Right hindlimb (tissue), 1 donor: Measurements from ENCODE around the gene GPSM1.

Source experiments
- DNase-seq: peaks from one replicate; pipeline ENCODE4 v3.0.0-alpha.2; 2018

GPSM1 gene

DNA sequence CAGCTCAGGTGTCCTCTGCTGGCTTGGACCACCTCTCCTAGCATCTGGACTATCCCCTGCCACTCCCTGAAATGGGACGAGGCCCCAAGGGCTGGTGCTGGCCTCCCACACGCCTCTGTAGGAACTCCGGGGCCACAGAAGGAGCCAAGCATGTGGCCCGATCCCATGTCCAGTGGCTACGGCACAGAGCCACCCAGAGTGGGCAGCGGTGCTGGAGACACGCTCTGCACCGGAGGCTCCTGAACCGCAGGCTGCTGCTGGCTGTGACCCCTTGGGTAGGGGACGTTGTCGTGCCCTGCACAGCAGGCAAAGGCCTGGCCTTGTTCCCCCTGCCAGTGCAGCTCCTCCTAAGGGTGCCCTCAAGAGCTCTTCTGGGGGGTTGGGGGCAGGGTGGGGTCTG lies 52.6 kb downstream of the GPSM1 start:
- no peak for DNase-seq

DNA sequence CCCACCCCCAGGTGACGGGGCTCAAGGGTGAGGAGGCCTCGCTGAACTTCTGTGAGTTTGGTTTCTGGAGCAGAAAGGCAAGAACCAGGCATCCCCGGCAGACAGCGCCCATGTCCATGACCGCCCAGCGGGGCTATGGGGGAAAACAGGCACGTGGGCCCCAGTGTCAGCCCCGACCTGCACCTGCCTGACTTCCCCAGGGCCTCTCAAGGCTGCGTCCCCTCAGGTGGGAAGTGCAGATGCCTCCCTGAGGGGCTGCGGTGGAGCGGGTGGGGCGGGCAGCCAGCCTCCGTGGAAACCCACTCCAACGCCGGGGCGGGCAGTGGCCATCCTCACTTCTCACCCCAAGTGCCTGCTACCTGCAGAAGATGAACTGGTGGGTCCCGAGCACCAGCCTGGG lies 53.0 kb downstream of the GPSM1 start:
- DNase-seq: no peak

GRCh38 chr9:136381311-136381710 lies 54.0 kb downstream of the GPSM1 start:
- no peak for DNase-seq

DNA sequence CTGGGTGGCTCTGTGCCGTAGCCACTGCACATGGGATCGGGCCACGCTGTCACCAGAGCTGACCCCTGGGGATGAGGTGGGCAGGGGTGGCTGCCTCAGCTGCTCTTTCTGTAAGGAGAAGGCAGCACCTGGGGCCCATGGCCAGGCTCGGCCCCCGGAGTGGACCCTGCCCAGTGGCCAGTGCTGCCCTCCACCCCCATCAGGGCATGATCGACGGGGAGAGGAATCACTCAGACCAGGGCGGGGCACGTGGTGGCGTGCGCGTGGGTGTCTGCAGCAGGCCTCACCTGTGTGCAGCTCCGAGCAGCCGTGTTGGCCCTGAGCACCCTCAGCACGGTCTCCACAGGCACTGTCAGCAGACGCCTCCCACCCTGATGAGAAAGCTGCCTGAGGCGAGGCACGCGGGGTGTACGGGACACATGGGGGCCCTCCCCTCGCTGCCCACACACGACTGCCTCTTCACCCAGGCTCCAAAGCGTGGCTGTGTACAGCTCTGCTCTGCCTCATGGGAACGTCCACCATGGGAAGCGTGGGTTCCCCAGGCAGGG lies 54.7 kb downstream of the GPSM1 start:
- DNase-seq: no peak

- no peak for DNase-seq
Observed at GRCh38 chr9:136383436-136383835, 56.1 kb downstream of the GPSM1 start.

DNA sequence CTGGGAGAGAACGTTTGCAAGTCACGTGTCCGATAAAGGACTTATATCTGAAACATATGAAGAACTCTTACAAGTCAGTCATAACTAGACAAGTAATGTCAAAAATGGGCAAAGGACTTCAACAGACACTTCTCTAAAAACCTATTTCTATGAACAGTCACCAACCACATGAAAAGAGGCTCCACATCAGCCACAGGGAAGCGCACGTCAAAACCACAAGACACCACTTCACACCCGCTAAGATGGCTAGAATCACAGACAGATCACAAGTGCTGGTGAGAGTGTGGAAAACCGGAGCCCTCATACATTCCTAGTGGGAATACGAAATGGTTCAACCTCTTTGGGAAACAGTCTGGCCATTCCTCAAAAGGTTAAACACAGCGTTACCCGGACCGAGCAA lies 57.7 kb downstream of the GPSM1 start:
- DNase-seq: no peak

DNA sequence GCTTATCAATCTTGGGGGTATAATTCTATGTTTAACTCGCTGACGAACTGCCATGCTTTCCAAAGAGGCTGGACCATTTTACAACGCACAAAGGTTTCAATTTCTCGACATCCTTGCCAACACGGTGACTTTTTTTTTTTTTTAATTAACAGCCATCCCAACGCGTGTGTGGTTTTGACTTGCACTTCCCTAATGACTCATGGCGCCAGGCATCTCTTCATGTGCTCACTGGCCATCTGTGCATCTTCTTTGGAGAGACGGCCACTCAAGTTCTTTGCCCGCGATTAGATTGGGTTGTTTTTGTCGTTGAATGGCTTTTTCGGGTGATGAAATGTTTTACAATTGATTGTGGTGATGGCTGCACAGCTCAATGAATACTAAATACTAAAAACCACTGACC lies 58.7 kb downstream of the GPSM1 start:
- DNase-seq: no peak

DNA sequence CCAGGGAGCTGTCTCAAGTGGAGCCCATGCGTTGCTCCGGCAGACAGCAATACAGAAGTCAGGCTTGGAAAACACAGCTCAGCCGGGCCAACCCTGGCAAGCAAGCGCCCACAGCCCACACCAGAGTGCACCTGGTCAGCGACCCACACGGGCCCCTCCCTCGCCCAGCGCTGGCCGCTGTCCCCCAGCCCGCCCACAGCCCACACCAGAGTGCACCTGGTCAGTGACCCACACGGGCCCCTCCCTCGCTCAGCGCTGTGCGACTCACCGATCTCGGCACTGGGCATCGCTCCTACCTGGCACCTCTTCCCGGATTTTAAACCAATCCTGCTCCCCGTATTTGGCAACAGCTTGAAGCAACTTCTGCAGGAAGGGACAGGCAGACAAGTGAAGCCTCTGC lies 59.9 kb downstream of the GPSM1 start:
- peak; percentile 17 for DNase-seq

- DNase-seq: no peak
Observed at GRCh38 chr9:136389396-136389795, 62.1 kb downstream of the GPSM1 start.

DNA sequence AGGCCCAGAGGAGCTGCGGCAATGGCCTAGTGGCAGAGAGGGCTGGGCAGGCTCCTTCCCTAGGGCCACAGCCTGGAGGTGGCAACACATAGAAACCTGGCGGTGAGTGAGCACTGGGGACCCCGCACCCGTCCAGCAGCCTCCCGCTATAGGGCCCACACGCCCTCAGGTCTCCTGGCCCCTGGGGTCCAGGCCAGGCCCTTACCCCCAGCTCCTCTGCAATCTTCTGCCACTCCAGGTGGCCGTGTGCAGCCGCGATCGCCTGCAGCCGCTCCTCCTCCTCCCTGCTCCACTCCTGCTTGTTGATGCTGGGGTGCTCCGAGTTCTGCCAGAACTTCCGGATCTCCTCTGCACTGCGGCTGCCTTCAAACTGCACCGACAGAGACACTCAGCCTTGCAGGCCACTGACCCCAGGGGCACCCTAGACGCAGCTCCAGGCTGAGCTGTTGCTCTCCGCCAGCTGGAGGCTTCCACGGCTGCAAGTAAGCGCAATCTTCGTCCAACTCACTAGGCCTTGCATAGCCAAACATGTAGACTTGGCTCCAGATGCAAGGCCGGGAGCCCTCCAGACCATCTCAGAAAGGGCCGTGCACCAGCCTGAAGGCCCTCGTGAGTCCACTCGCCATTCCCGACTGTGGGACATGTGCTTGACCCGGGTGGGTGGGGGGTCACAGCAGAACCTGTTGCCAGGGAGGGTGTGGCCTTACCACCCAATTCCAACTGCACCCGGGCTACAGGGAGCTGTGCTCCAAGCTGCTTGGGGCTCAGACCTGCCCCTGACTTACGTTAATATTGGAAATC lies 64.6 kb downstream of the GPSM1 start:
- DNase-seq: no peak

DNA sequence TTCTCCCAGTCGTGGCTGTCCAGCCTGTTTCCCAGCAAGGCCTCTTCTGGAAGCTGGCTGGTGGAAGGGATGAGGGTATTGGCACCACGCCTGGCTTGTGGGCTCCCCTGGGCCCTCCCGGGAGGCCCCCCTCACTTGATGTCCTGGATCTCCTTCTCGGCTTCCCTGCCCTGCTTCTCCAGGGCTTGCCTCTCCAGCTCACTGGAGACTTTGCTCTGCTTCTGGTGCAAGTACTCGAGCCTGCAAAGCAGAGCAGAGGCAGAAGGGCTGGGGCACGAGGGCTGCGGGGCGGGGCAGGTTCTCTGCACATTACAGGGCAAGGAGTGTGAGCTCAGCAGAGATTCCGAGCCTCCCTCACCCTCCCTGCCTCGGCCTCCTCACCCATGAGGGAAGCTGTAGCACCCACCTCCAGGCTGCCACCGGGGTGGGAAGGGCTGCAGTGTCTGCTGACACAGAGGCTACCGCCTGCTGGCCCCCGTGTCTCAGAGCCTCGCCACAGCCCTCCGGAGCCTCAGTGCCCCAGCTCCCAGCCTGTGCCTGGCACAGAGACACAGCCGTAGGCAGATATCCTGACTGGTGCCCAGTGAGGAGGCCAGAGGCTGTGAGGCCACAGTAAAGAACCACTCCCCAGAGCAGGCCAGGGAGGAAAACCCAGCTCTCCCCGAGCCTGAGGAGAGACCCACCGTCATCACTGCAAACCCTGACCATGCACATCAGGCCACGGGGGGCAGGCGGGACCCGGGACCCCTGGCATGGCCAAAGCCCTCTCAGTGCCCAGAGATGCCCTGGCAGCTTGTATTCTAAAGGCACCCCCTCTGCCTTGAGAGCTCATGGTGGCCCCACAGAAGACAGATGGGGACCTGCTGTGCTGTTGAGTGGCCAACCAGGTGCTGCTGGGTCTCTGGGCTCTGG lies 65.5 kb downstream of the GPSM1 start:
- no peak for DNase-seq

DNA sequence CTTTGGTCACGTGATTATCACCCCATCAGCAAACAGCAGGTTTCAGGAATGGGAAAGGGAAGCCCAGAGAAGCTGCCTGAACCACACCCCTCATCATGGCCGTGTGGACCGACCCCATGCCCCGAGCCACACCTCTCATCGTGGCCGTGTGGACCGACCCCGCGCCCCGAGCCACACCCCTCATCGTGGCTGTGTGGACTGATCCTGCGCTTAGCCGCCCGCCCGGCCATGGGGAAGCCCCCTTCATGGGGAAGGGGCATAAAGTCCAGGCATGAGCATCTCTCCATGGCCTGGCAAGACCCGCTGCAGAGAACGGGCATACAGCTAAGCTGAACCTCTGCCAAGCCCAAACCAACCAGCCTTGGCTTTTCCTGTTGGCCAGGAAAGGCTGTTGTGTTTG lies 66.2 kb downstream of the GPSM1 start:
- no peak for DNase-seq

DNA sequence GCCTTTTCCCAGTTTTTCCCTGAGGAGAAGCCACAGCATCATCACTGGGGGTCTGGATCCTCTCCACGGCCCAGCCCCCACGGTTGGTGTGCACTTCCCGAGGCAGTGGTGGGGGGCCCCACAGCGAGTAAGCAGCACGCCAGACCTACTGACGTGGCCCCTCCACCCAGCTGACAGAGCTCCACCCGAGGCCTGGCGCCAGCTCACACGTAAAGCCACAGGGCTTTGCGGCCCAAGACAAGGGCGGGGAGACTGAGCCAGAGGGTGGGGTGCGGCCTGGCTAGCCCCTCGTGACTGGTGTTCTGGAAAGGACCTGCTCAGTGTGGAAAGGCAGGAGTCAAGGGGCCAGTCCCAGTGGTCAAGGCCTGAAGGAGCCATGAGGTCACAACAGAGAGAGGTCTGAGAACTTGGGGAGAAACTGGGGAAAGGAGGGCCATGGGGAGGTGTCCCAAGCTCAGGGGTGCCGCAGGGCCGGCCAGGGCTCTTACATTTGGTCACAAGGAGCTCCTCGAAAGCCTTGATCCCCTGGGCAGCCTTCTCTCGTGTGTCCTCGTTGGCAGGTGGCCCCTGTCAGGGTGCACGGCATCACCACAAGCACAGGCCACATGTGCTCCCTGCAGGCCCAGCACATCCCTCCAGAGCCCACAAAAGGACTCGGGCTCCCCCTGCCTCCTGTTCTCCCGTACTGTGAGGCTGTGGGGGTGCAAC lies 67.1 kb downstream of the GPSM1 start:
- DNase-seq: no peak

- no peak for DNase-seq
Observed at GRCh38 chr9:136395020-136395340, 67.6 kb downstream of the GPSM1 start.

- DNase-seq: no peak
Observed at GRCh38 chr9:136395345-136396218, 68.2 kb downstream of the GPSM1 start.

- no peak for DNase-seq
Observed at GRCh38 chr9:136396219-136396515, 68.8 kb downstream of the GPSM1 start.

GRCh38 chr9:136397643-136398042 lies 70.3 kb downstream of the GPSM1 start:
- no peak for DNase-seq

DNA sequence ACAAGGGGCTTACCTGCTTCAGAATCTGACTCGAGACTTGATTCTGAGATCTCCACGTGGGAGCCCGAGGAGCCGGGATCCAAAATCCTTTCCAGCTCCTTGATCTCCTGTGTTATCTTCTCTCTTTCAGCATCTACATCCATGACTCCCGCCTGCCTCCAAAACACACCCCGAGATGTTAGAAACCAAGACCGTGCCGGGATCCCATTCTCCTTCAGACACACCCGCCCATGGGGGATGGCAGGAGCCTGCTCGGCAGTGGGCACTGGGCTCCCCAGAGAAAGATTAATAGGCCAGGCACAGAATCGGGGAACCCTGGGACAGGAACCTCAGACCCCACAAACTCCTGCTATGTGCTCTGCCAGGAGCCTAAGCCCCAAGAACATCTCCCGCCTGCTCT lies 70.9 kb downstream of the GPSM1 start:
- no peak for DNase-seq

DNA sequence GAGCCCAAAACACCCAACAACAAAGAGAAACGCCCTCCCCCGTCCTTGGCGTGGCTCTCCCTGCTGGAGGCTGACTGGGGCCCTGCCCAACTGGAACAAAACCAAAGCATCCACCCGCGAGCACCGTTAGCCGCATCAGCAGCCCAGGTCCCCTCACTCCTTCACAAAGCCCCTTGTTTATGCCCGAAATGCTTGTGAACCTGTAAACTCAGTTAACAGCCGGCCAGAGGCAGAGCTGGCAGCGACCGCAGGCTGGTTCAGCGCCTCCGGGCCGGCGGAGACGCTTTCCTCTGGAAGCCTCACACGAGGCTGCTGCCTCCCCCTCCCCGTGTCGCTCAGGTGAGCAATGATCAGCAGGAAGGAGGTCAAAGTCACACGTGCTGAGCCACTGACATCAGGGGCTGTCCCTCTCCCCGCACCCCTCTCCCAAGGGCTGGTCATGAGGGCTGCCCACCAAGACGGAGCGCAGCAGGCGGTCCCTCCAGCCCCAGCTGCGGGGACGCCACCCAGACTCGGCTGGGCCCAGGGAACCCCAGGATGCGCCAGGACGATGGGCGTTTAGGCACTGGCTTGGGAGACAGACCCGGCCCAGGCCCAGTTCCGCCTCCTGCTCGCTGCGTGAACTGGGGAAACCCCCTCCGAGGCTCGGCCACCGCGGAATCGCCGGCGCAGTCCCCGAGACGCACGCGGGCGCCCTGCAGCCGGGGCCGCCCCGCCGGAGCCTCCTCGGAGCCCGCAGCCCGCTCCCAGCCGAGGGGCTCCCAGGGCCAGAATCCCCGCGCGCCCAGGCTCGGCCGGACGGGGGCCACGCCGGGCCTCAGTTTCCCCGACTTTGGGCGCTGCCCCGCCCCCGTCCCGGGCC lies 72.1 kb downstream of the GPSM1 start:
- no peak for DNase-seq

- DNase-seq: peak; percentile 92
Observed at GRCh38 chr9:136400038-136400834, 72.9 kb downstream of the GPSM1 start, which contains the start of gene SNAPC4. Gene SNAPC4 (minus strand): TSS chr9:136400170. CDS start chr9:136398428, 1,742 bp downstream.
